ENCODE results near the gene ARNT2.

ARNT2 gene

DNA sequence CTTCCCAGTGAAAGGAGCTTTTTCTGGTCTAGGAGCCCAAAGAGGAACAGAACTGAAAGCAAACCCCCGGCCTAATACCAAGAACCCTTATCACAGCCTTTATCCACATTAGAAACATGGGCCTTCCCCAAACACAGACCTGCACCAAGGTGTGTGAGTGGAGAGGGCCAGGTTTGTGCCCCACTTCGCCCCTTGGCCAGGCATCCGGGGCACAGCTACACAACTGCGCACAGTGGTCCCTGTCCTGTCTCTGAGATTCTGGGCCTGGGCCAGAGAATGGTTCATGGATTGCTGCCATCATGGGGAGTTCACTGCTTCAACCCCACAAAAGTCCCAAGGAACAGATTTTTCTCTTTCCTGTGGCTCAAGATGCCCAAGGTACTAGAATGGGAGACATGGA, 165.5 kb downstream of the ARNT2 start:
- no peak for DNase-seq (ENCODE audit: low read depth in 1 of 2, low spot score in 1 of 2)

DNA sequence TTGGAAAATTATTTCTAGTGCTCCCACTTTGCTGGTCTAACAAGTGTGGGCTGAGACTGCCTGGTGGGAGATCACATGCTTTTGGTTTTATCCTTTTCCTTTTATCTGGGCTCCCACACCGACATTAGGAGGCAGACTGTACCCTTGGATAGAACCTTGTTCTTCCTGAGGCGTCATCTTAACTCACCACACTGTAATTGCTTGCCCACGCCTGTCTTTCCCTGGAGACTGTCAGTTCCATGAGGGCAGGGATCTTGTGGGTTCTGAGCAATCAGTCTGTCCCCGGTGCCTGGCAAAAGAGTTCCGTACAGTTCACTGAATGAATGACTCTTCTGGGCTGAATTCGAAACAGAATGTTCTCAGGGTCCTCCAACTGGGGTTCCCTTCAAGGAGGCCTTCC, 166.4 kb downstream of the ARNT2 start:
- no peak for DNase-seq (ENCODE audit: low read depth in 1 of 2, low spot score in 1 of 2)

DNA sequence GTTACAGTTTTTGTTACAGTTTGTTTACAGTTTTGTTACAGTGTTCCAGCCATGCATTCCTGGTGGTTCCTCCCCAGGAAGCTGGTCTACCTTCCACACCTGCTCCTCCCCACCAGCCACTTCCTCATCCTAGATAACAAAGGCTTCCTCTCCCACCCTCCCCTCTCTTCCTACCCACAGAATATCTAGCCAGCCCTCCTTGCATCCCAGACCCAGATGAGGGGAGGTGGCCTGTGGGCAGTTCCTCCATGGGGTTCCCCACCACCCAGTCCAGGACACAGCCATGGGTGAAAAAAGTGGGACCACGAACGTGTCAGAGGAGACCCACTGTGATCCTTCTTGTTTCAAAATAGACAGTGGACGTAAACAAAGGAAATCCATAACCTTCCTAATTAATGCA, 168.2 kb downstream of the ARNT2 start:
- DNase-seq (ENCODE audit: low read depth in 1 of 2, low spot score in 1 of 2) = no peak

DNA sequence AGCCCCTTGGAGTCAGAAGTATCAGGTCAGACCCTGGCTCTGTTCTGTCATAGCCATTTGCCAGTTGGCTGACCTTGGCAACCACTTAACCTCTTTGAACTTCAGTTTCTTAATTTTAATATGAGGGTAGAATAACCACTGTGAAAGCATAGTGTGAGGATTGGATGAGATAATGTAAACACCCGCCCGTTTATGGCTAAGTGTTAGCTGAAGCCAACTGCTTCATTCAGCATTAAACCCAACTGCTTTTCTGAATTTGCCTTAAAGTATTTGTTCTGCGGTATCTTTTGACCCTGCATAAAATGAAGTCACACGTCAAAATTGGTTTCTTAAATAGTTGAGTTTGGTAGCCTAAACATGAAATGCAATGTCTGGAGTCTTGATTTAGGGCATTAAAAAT, 169.4 kb downstream of the ARNT2 start:
- DNase-seq (ENCODE audit: low read depth in 1 of 2, low spot score in 1 of 2) = no peak

DNA sequence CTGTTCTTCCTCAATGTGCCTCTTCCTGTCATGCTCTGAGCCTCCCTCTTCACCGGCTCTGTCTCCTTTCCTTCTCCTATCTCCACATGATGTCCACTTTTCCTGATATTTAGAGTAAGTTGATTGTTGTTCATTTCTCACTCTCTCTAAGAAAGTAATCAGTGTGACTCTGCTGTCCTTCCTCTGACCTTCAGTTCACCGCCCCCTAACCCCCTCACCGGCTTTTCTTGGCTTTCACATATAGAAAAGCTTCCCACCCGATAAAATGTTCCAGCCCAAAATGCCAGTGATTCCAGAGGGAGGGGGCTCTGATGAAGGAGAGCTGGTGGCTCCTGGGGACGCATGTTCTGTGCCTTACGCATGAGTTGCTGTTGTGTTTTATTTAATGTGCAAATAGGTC, 170.4 kb downstream of the ARNT2 start:
- DNase-seq (ENCODE audit: low read depth in 1 of 2, low spot score in 1 of 2) = no peak

DNA sequence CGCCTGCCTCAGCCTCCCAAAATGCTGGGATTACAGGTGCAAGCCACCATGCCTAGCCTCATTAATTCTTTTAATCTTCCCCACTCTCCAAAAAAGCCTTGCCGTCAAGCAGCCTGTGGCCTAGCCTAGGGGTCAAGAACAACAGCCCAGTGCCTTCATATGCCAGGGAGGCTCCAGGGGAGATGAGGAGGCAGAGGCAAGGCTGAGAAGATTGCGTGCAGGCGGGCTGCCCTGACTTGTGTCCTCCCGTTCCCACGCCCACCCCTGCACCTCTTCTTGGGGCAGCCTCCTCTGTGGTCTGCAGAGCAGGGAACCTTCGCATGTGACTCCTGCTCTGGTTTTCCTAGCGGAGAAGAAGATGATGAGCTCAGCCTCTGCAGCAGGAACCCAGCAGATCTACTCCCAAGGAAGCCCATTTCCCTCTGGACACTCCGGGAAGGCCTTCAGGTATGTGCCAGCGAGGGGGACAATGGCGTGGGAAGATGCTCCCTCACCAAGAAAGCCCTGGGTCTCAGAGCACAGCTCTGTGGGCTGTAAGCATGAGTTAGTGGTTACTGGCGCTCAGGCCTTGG, 172.4 kb downstream of the ARNT2 start:
- no peak for DNase-seq (ENCODE audit: low read depth in 1 of 2, low spot score in 1 of 2)

DNA sequence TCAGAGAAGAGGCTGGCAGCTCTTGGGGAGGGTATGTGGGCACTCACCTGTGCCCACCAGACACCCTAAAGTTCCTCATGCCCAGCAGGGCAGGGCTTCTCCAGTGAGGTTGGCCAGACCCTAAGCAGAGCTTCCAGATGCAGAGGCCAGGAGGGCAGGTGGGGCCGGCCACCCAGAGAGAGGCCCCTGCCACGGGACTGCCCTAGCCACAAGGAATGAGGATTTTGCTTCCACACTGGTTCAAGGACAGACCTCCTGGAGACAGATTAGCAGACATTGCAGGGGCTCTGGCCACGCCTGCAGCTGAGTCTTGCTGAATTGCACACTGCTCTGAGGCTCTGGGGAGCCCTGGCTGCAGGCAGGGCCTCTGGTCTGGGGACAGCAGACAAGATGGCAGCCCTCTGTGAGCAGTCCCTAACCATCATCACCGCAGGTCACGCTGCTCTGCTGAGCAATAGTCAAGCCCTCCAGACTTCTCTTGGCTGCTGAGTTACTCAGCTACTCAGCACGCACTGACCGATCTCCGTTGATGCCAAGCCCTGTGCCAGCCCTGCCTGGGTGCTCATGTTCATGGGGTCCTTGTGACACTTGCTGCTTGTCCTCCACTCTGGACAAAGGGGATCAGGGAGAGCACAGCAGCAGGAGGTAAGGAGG, 173.5 kb downstream of the ARNT2 start:
- DNase-seq (ENCODE audit: low read depth in 1 of 2, low spot score in 1 of 2) = no peak

DNA sequence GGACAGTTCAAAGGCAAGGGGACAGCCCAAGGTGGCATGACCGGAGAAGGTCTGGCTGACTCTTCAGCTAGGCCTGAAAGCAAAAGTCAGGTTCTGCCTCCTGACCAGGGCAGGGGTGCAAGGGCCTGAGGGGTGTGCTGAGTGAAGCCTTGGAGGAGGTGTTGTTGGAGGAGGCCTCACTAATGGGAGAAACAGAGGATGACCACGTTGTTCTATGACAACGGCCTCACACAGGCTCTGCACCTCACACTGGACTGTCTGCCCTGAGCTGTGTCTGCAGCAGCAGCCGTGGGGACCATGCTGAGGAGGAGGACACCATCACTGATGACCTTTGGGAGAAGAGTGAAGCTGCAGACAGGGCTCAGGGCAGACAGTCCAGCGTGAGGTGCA, 174.0 kb downstream of the ARNT2 start:
- DNase-seq (ENCODE audit: low read depth in 1 of 2, low spot score in 1 of 2) = no peak

DNA sequence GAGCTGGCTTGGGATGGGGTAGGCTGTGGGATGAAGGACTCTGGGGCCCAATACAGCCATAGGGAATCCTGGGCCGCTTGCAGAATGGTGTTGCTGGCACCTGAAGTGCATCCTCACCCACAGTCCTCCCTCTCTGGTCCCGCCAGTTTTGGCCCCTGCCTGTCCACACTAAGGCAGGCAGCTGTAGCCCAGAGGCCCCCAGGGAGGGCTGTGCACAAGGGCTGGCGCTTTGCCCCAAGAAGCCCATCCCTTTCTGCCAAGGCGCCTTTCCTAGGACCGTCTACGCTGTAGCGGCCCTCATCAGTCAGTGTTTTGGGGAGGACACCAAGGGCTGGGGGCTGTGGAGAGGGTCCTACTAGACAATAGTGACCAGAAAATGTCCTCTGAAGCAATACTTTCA, 174.7 kb downstream of the ARNT2 start:
- no peak for DNase-seq (ENCODE audit: low read depth in 1 of 2, low spot score in 1 of 2)

DNA sequence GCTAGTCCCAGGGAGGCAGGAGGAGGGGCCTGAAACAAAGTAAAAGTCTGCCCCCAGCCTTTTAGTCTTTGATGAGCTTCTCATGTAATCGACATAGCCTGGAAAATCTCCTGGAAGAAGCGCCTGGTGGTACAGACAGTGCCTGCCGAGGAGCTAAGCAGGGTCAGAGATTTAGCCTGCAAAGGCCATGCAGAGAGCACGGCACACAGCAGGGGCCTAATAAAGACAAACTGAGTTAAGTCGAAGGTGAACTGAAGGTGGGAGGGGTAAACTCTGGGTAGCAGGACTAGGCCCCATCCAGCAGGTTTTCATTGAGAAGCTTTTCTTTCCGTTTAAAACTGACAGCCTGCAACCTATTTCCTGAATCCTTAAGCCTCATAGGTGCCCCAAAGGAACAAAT, 175.4 kb downstream of the ARNT2 start:
- no peak for DNase-seq (ENCODE audit: low read depth in 1 of 2, low spot score in 1 of 2)

DNA sequence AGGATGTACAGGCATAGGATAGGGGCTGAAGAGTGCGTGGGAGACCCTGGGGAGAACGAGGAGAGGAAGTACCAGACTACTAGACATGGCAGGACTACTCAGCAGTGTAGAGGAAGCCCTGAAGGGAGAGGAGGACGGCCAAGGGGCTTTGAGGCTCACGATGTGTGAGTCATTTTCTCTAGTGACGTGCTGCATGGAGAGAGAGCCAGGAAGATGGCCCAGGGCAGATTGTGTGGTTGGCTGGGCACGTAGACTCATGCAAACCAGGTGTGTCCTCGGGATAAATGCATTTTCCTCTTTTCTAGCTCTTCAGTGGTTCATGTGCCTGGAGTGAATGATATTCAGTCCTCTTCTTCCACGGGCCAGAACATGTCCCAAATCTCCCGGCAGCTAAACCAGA, 175.9 kb downstream of the ARNT2 start:
- no peak for DNase-seq (ENCODE audit: low read depth in 1 of 2, low spot score in 1 of 2)

DNA sequence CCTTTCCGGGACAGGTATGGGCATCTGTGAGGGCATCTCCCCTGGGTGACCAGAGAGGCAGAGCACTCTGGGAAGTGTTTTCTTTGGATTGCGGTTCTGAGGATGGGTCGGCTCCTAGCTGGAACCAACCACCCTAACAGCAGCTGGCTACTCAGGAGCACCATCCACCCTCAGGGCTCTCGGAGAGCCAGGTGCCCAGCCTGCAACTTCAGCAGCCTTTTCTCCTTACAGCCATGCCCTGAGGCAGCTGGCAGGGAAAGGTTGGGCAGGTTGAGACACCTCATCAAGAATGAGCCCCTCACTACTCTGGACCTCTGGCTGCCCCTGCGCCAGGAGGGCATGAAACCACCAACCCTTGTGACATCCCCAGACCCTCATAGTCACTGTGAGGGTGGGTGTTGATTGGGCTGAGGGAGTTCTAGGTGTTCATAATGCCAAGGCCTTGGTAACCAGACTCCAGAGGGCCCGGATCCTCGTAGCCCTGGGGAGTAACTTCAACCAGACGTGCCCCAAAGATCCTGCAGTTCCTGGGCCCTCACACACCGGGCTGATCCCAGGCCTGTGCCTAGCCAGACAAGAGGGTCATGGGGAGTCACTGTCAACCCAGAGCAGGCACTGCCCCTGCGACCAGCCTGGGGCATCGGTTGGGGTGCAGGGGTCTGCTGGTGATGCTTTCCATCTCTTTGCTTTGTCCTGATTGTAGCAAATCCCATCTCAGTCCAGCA, 176.5 kb downstream of the ARNT2 start:
- DNase-seq (ENCODE audit: low read depth in 1 of 2, low spot score in 1 of 2) = no peak

DNA sequence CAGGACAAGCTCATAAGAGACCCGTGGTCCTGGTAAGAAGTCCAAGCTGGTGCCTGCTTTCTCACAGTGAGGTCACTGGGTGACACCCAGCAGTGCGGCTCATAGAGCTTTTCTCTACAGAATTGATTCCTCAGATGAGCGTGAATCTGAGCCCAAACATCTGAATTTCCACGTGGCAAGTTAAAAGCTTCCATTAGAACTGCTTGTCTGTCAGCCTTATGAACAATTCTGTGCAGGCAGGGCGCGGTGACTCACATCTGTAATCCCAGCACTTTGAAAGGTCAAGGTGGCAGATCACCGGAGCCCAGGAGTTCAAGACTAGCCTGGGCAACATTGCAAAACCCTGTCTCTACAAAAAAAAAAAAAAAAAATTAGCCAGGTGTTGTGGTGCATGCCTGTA, 177.8 kb downstream of the ARNT2 start:
- DNase-seq (ENCODE audit: low read depth in 1 of 2, low spot score in 1 of 2) = no peak

DNA sequence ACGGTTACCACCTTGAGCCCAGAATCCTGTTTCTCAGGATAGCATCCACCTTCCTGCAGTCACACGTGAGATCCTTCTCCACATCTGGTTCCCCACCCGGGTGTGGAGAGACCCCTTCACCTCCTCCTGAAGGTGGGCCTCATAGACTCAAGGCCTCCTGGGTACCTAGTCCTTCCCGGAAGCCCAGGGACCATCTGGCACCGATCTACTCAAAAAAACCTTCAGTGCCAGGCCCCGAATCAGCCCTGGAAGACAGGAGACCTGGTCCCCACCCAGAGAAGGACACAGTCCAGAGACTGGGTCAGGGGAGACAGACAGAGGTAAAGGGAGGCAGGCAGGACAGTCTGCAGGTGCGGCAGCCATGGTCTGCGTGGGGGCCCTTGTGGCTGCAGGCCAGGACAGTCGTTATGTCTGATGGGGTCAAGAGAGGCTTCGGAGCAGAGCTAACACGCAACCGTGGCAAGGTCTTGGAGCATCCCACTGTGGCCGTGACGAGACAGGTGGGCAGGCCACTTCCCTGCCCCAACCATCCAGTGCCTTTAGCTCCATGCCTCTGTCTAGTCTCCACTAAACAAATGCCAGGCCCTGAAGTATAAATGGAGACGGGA, 178.7 kb downstream of the ARNT2 start:
- DNase-seq (ENCODE audit: low read depth in 1 of 2, low spot score in 1 of 2) = no peak

DNA sequence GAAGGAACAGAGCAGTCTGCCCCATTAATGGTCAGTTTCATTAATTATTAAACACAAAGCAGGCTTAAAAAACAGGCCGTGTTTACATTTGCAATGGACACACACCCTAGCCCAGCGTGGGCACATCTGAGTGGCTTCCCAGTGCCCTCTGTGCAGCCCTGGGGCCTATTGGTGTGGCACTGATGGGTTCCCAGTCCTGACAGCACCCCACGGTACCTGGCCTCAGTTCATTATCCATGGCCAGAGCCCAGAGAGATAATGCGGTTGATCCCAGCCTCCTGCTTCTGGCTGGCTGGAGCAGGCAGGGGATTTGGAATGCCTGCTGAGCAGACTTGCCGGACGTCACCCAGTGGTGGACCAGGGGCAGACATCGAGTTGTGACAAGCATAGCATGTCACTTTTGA, 180.4 kb downstream of the ARNT2 start:
- no peak for DNase-seq (ENCODE audit: low read depth in 1 of 2, low spot score in 1 of 2)

DNA sequence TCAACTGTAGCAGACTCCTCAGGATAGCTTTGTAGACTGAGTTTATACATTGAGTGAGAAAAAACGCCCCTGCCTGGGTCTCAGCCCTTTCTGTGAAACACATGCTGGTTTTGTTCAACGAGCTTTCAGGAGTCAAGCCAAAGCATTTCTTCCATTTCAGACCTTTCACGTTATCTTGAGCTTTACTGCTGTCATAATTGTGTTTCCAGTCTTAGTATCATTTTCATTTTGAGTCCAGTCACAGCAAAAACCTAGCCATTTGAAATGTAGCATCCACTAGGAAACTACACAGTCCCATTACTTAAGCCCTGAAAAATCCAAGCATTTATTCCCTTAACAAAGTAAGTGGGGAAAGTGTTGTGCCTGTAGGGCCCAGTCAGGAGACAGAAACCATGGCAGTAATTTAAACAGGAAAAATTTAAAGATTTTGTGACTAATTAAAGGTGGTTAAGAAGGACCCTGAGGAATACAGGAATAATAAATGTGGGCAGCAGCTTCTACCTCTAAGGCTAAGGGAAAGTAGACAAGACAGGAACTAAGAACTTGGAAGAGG, 180.9 kb downstream of the ARNT2 start:
- DNase-seq (ENCODE audit: low read depth in 1 of 2, low spot score in 1 of 2) = no peak

DNA sequence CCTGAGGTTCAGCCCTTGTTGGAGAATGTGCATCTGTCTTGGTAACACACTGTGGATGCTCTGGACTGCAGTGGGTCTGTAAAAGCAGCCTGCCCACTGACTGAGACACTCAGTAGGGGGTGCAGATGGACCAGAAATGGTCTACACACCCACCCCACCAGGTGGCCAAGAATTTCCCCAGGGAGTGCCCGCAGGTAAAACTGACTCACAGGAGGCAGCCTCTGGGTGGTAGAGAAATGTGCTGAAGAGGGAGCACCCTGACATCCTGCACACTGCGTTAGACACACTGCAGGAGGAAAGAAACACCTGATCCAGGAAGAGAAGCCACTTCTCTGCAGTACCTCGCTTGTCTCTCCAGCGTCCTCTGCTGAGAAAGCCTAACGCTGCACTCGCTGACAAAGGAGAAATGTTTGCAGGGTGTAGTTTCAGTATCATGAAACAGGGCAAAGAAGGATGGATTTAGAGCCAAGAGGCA, 181.4 kb downstream of the ARNT2 start:
- no peak for DNase-seq (ENCODE audit: low read depth in 1 of 2, low spot score in 1 of 2)

DNA sequence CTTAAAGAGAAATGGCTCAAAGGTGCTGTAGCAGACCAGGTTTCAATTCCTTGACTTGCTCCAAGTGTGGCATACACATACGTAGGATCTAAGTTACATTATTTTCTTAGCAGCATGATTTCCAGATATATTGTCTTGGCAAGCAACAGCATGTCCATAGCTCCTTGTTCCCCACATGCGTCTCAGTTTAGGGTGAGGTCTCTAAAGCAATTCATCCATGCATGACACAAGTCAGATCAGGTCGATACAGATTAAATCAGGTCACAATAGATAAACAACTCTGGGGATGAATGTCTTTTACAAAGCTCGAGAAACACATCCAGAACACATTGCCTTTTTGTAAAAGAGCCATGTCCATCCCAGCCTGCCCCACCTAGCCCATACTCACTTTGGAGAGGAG, 182.0 kb downstream of the ARNT2 start:
- DNase-seq (ENCODE audit: low read depth in 1 of 2, low spot score in 1 of 2) = no peak

DNA sequence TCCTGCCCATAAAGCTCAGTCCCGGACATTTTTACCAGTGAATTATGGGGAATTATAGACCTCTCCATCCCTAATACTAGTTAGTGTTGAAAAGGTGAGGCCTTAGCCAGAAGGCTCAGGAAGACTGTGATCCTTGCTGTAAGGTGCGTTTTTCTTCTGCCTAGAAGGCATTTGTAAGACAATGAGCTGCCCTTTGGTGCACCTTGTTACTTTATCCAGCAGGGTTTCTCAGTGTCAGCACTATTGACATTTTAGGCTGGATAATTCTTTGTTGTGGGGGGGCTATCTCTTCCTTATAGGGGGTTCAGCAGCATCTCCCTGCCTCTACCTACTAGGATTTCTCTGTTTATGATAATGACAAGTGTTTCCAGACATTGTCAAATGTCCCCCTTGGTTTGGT, 182.8 kb downstream of the ARNT2 start:
- DNase-seq (ENCODE audit: low read depth in 1 of 2, low spot score in 1 of 2) = no peak

DNA sequence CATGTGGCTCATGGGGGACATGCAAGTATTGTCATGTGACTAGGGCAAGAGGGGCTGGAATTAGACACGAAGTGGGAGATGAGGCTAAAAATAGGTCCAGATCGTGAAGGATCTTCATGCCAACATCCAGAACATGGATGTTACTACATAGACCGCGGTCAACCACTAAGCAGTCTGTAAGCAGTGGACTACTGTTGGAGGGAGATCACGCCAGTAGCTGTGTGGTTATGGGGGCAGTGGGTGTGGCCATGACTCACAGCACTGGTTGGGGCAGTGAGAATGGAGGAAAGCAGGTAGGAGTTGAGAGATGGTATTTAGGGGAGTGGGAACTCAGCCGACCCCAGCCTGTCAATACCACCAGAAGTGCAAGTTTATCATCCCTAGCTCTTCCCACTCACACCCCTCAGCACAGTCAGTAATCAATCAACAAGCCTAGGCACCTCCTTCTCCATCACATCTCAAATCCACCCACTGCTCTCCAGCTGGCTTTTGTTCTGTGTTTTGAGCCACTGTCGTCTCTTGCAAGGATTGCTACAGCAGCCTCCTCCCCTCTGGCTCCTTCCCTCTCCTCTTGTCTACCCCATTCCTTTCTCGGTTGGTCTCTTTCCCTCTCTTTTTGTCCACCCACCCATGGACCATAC, 183.8 kb downstream of the ARNT2 start:
- DNase-seq (ENCODE audit: low read depth in 1 of 2, low spot score in 1 of 2) = no peak

DNA sequence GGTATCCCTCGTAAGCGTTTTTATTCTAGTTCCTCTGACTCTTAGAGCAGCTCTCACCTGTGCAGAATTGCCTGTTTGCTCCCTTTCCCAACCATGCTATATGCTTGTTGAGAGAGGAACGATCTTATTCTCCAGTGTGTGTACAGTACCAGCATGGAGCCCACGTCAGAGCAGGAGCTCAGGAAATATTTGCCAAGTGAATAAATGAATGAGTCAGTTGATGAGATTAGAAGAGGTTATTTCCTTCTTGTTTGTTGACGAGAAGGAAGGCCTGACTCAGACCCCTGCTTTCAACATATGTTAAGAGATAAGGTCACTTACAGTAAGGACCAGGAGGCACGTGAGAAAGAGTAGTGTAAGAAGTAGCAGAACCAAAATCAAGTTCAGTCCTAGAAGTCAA, 184.6 kb downstream of the ARNT2 start:
- DNase-seq (ENCODE audit: low read depth in 1 of 2, low spot score in 1 of 2) = no peak
